Measurements from ENCODE around the gene ZNF668.

The ZNF668 gene

DNA sequence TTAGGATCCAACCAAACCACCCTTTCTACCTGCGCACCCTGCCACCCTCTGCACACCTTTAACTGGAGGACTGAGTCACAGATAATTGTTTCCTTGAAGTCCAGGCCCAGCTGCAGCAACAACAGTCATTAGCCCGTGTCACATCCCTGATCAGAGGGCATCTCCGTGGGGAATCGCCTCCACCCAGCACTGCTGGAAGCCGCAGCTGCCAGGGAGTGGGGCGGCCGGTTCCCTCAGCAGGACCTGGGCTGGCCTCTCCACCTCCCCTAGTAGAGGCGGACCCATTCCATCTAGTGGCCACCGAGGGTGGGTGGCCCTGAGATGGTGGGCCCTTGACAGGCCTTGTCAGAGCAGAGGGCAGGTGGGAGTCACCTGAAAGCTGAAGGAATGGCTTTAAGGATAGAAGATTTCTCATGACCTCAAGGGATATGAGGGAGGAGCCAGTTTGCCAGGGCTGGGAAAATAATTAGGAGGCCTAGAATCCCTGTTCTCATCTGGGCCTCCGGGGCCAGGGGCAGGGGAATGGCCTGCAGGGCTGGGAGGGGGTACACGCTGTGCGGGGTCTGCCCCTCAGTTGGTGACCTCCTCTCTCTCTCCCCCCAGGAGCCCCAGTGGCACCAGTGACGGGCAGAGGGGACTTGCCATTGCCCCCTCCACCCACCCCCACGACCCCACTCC is 8.5 kb upstream of the ZNF668 start:
- no peak for DNase-seq (ENCODE audit: low read depth, low spot score)
- no peak overlapping the region for H3K27ac ChIP-seq

DNA sequence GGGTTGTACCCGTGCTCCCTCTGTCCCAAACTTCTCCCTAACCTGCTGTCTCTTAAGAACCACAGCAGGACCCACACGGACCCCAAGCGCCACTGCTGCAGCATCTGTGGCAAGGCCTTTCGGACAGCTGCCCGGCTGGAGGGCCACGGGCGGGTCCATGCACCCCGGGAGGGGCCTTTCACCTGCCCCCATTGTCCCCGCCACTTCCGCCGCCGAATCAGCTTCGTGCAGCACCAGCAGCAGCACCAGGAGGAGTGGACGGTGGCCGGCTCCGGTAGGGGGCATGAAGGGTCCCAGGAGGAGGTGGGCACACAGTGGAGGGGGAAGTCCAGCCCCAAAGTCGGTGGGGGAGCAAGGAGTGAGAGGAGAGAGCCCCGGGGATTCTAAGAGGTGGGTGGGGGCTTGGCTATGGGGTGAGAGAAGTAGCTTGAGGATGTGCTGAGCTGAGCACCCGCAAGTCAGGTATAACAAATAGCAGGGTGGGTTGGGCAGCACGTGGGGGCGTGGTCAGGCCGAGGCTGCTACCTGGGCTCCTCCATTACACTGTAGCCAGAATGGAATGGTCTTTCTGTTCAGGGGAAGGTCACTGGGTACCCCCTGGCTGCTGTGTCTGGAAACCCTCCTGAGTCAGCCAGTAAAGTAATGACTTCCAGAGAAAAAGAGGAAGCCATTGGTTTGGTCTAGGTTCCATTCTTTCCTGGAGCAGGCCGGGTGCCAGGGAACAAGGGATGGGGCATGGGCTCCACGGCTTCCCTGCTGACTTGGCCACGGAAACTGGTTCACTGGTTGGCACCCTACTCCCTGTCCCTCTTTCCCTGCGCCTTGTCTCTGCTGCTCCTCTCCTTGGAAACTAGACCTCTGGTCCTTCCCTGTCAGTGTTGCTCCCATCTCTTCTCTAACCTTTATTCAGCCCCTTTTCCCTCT is 7.7 kb upstream of the ZNF668 start:
- H3K27ac ChIP-seq, result no peak overlapping the region
- no peak for DNase-seq (ENCODE audit: low read depth, low spot score)

- DNase-seq (ENCODE audit: low read depth, low spot score), result no peak
- no peak overlapping the region for H3K27ac ChIP-seq
Observed at GRCh38 chr16:31080756-31081419, 6.8 kb upstream of the ZNF668 start.

DNA sequence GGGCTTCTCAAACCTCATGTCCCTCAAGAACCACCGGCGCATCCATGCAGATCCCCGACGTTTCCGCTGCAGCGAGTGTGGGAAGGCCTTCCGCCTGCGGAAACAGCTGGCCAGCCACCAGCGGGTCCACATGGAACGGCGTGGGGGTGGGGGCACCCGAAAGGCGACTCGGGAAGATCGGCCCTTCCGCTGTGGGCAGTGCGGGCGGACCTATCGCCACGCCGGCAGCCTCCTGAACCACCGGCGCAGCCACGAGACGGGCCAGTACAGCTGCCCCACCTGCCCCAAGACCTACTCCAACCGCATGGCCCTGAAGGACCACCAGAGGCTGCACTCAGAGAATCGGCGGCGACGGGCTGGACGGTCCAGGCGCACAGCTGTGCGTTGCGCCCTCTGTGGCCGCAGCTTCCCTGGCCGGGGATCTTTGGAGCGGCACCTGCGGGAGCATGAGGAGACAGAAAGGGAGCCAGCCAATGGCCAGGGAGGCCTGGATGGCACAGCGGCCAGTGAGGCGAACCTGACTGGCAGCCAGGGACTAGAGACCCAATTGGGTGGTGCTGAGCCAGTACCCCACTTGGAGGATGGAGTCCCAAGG is 6.1 kb upstream of the ZNF668 start:
- DNase-seq (ENCODE audit: low read depth, low spot score), result no peak
- no peak overlapping the region for H3K27ac ChIP-seq

GRCh38 chr16:31079342-31079944 is 5.4 kb upstream of the ZNF668 start:
- no peak overlapping the region for H3K27ac ChIP-seq
- DNase-seq (ENCODE audit: low read depth, low spot score), result no peak

- H3K27ac ChIP-seq, result no peak overlapping the region
- no peak for DNase-seq (ENCODE audit: low read depth, low spot score)
Observed at GRCh38 chr16:31078597-31079341, 4.7 kb upstream of the ZNF668 start.

DNA sequence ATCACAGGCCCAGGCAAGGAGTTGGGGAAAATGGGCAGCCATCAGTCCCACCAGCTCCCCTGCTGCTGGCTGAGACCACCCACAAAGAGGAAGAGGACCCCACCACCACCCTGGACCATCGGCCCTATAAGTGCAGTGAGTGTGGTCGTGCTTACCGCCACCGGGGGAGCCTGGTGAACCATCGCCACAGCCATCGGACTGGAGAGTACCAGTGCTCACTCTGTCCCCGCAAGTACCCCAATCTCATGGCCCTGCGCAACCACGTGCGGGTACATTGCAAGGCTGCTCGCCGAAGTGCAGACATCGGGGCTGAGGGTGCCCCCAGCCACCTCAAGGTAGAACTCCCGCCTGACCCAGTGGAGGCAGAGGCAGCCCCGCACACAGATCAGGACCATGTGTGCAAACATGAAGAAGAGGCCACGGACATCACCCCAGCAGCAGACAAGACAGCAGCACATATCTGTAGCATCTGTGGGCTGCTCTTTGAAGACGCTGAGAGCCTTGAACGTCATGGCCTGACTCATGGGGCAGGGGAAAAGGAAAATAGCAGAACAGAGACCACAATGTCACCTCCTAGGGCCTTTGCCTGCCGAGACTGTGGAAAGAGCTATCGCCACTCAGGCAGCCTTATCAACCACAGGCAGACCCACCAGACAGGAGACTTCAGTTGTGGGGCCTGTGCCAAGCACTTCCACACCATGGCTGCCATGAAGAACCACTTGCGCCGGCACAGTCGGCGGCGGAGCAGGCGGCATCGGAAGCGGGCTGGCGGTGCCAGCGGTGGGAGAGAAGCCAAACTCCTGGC is 3.8 kb upstream of the ZNF668 start:
- no peak overlapping the region for H3K27ac ChIP-seq
- no peak for DNase-seq (ENCODE audit: low read depth, low spot score)

GRCh38 chr16:31077024-31077423 is 3.0 kb upstream of the ZNF668 start:
- no peak overlapping the region for H3K27ac ChIP-seq
- DNase-seq (ENCODE audit: low read depth, low spot score), result no peak

GRCh38 chr16:31076319-31076718 is 2.3 kb upstream of the ZNF668 start:
- H3K27ac ChIP-seq, result no peak overlapping the region
- DNase-seq (ENCODE audit: low read depth, low spot score), result no peak

DNA sequence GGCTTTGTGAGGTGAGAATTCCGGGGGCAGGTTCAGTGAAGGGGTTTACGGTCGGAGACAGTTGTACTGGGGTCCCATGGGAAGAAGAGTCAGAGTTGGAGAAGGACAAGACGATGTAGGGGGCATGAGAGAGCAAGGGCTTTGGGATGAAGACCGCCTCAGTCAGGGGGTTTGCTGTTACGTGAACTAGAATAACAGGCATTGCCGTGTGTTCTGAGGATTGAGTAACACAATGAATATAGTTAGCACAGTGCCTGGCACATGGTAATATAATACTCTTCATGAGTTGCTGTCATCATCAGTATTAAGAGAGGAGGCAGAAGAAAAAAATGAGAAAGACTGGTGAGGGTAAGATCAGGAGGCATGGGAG is 759 bp upstream of the ZNF668 start:
- peak overlapping the region; percentile 90 for H3K27ac ChIP-seq
- DNase-seq (ENCODE audit: low read depth, low spot score), result no peak

DNA sequence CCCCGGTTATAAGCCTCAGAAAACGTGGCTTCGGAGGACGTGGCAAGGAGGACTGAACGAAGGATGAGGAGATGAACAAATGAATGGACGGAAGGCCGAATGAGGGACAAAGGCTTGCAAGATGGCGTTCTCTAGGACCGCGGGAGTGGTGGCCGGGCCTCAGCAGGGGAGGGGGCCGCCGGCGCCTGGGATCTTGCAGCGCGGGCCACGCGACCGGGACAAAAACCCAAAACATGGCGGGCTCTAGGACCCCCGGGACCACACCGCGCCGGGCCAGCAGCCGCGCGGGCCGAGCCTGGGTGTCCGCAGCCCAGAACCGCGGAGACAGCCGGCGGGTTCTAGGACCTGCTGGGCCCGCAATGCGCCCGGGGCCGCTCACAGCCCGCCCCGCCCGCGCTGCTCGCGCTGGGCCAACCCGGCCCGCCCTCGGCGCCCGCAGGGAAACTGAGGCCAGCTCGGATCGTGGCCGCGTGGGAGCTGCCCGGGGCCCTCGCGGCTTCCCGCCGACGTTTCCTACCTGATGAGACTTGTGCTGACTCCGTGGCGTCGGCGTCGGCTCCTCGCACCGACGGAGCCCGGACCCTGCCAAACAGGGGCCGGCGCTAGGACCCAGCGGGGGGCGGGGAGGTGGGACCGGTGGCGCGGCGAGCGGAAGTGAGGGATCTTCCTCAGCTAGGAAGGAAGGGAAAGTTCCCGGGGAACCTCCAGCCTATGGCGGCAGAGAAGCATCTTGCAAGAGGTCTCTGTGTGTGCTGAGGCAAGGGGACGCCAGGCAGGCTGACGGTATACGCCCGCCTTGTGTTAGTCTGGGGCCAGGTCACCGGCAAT is 684 bp downstream of the ZNF668 start:
- peak overlapping the region; percentile 90 for H3K27ac ChIP-seq
- DNase-seq (ENCODE audit: low read depth, low spot score), result peak; percentile 56

- no peak for DNase-seq (ENCODE audit: low read depth, low spot score)
- peak overlapping the region; percentile 90 for H3K27ac ChIP-seq
Observed at GRCh38 chr16:31072540-31073141, 1.4 kb downstream of the ZNF668 start.

- H3K27ac ChIP-seq, result peak overlapping the region; percentile 90
- no peak for DNase-seq (ENCODE audit: low read depth, low spot score)
Observed at GRCh38 chr16:31071861-31072260, 2.2 kb downstream of the ZNF668 start.

DNA sequence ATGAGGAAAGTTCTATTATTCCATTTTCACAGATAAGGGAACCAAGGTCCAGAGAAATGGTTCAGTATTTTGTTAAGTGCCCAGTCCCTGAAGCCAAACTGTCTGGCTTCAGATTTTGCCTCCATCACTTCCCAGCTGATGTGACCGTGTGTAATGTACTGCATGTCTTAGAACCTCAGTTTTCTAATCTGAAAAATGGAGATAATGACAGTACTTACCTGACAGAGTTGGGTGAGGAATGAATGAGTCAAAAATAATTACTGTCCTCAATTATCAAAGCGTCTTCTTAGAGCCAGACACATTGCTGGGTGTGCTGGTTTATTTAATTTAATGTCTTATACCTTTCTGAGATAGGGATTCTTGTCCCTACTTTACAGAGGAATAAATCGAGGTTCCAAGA is 6.7 kb downstream of the ZNF668 start:
- no peak for DNase-seq (ENCODE audit: low read depth, low spot score)
- H3K27ac ChIP-seq, result no peak overlapping the region

DNA sequence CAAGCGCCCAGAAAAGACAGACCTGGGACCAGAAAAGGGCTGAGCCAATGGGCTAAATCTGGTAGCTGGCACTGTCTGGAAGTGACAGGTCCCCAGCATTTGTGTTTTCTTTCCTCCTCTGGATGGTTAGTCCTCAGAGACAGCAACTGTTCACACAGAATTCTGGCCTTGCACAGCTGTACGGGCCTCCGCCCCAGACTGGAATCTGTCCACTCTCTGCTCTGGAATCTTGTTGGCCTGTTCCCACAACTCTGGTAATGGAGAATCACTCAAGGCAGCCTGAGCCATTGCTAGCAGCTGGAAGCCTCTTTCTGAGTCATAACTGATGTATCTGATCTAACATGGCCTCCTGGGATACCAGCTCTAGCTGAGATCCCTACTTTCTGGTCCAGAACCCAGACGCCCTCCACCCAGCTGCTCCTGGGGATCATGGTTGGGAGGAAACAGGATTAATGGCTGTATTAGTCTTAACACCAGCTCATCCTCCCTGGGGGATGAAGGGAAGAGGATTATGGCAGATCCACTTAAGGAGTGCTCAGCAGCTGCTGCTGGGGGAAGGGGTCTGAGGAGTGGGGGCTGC is 9.1 kb downstream of the ZNF668 start:
- H3K27ac ChIP-seq, result peak overlapping the region; percentile 89
- DNase-seq (ENCODE audit: low read depth, low spot score), result peak; percentile 60

- peak overlapping the region; percentile 89 for H3K27ac ChIP-seq
- DNase-seq (ENCODE audit: low read depth, low spot score), result no peak
Observed at GRCh38 chr16:31063843-31064611, 10.0 kb downstream of the ZNF668 start.

DNA sequence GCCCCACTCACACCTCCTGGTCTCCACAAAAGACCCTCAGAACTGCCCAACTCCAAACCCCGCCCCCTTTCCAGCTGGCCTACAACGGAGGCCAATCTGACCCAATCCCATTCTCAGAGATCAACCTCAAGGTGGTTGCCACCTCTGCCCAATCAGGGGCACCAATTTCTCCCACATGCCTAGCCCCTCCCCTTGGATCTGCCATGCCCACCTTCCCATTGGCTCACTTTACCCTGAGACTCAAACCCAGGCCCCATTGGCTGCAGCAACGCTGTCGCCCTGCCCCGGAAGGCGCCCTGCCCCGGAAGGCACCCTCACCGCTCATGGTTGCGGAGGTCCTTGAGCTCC is 10.6 kb downstream of the ZNF668 start:
- no peak overlapping the region for H3K27ac ChIP-seq
- DNase-seq (ENCODE audit: low read depth, low spot score), result no peak

Data from epithelial cell of prostate (primary cell).